Smooth muscle cell (in vitro differentiated cells): ENCODE measurements around the gene ESYT1. TPM values are rescaled to one million over a fixed set of nuclear protein-coding genes. Genes with fewer than 3 reads are reported as not detected.

Source experiments
- DNase-seq: peaks from one replicate; lab custom pipeline; 2025; ENCODE audit not compliant: unreplicated experiment; lab: John Stamatoyannopoulos, UW
- H2AFZ ChIP-seq: fragments of 200-600 bp; sonication (generic); 2 replicates; pipeline ENCODE4 v1.6.0; 2016; ENCODE audit warnings: antibody characterized with exemption, low read depth, mild to moderate bottlenecking
- H3F3A ChIP-seq: fragments of 200-600 bp; sonication (generic); 2 replicates; pipeline ENCODE4 v1.6.0; 2017; ENCODE audit warnings: antibody characterized with exemption, low read depth
- H3K27ac ChIP-seq: fragments of 200-600 bp; sonication (generic); 2 replicates; pipeline ENCODE4 v1.5.1; 2016; ENCODE audit warnings: low read depth, mild to moderate bottlenecking
- H3K27me3 ChIP-seq: fragments of 200-600 bp; sonication (generic); 2 replicates; pipeline ENCODE4 v1.6.1; 2016; ENCODE audit warnings: low read depth, mild to moderate bottlenecking
- H3K36me3 ChIP-seq: fragments of 200-600 bp; sonication (generic); 2 replicates; pipeline ENCODE4 v1.5.1; 2016; ENCODE audit warnings: low read depth
- H3K4me1 ChIP-seq: fragments of 200-600 bp; sonication (generic); 2 replicates; pipeline ENCODE4 v1.5.1; 2016; ENCODE audit warnings: low read depth
- H3K4me2 ChIP-seq: fragments of 200-600 bp; sonication (generic); 2 replicates; pipeline ENCODE4 v1.6.0; 2016; ENCODE audit warnings: mild to moderate bottlenecking
- H3K4me3 ChIP-seq: fragments of 200-600 bp; sonication (generic); 2 replicates; pipeline ENCODE4 v1.5.1; 2016; ENCODE audit warnings: mild to moderate bottlenecking
- H3K79me2 ChIP-seq: fragments of 200-600 bp; sonication (generic); 2 replicates; pipeline ENCODE4 v1.6.0; 2016; ENCODE audit warnings: low read depth, mild to moderate bottlenecking
- H3K9ac ChIP-seq: fragments of 200-600 bp; sonication (generic); 2 replicates; pipeline ENCODE4 v1.6.0; 2016; ENCODE audit warnings: low read depth
- H3K9me3 ChIP-seq: fragments of 200-600 bp; sonication (generic); replicated peaks from 2 replicates; pipeline ENCODE4 v1.5.1; 2016; ENCODE audit warnings: low read depth
- H4K20me1 ChIP-seq: fragments of 200-600 bp; sonication (generic); 2 replicates; pipeline ENCODE4 v1.6.0; 2016; ENCODE audit warnings: low read depth
- CTCF ChIP-seq: fragments of 200-600 bp; sonication (generic); IDR thresholded peaks from 2 replicates; pipeline ENCODE4 v1.5.1; 2017; ENCODE audit warnings: borderline replicate concordance, mild to moderate bottlenecking, antibody characterized with exemption; ENCODE audit not compliant: insufficient read depth, poor library complexity, severe bottlenecking
- WGBS: methylation state at CpG from one replicate; pipeline ENCODE4 v1.1.7; 2016; ENCODE audit warnings: low lambda C conversion rate; 5-methylcytosine and 5-hydroxymethylcytosine counted together
- polyA plus RNA-seq: library from polyadenylated mRNA; unstranded; fragments of >200 nt; fragmentation: Nextera tagmentation; extraction: Ambion mirVana; gene quantifications from 2 replicates; pipeline ENCODE4 v1.2.1, GENCODE V29; 2016
- total RNA-seq: library from RNA; depleted of rRNA; stranded (reverse); fragments of >200 nt; gene quantifications from 2 replicates; pipeline ENCODE4 v1.2.3, GENCODE V29; 2014

ESYT1 gene
- total and polyA plus RNA-seq, 2 experiments from 2014 or later, result 69.5 to 76.0 TPM

GRCh38 chr12:56192582-56192981 lies 64.5 kb downstream of the ESYT1 start:
- Histone ChIP-seq H3K4me2 (no peak overlapping the region), H3K27ac (no peak overlapping the region), H3F3A (peaks cover 8% of the 10 kb centered on the region), H3K36me3 (no peaks in the 10 kb centered on the region), H3K9me3 (no peaks in the 10 kb centered on the region), H4K20me1 (peaks cover 8% of the 10 kb centered on the region), H3K4me3 (no peak overlapping the region), H3K4me1 (peaks cover 7% of the 10 kb centered on the region), H3K9ac (no peak overlapping the region), H3K79me2 (peaks cover 13% of the 10 kb centered on the region), H3K27me3 (no peaks in the 10 kb centered on the region), H2AFZ (no peak overlapping the region)
- TF ChIP-seq CTCF, result no peak
- DNase-seq, result no peak

- peak; percentile 88 for TF ChIP-seq CTCF
Measured at GRCh38 chr12:56193025-56193578, 65.0 kb downstream of the ESYT1 start.

More at GRCh38 chr12:56193025-56193578, 65.0 kb downstream of the ESYT1 start:
- 31% methylated on average over 1 of the region's 1 CpG for WGBS
- H3K79me2 ChIP-seq, result peaks cover 8% of the 10 kb centered on the region
- no peak overlapping the region for H3K4me3 ChIP-seq
- H2AFZ ChIP-seq, result peak overlapping the region; percentile 34
- H3K27ac ChIP-seq, result no peak overlapping the region
- H3K4me2 ChIP-seq, result no peak overlapping the region
- no peak for DNase-seq
- H4K20me1 ChIP-seq, result peaks cover 3% of the 10 kb centered on the region
- H3K36me3 ChIP-seq, result no peaks in the 10 kb centered on the region
- peaks cover 3% of the 10 kb centered on the region for H3K4me1 ChIP-seq
- H3K9me3 ChIP-seq, result no peaks in the 10 kb centered on the region
- no peak overlapping the region for H3K9ac ChIP-seq
- no peaks in the 10 kb centered on the region for H3K27me3 ChIP-seq
- peaks cover 11% of the 10 kb centered on the region for H3F3A ChIP-seq

Other genes starting within 250 kb of the ESYT1 start
- gene PYM1, start 200.4 kb upstream of the ESYT1 start, total RNA-seq, result 28.6 and 36.0 TPM in 2 replicates
- gene PYM1, start 200.4 kb upstream of the ESYT1 start, polyA plus RNA-seq, result 48.2 and 51.2 TPM in 2 replicates
- 86.0 and 87.1 TPM in 2 replicates for gene DGKA, start 197.1 kb upstream of the ESYT1 start, total RNA-seq
- gene DGKA, start 197.1 kb upstream of the ESYT1 start, polyA plus RNA-seq, result 66.3 and 125 TPM in 2 replicates
- gene PMEL, start 162.2 kb upstream of the ESYT1 start, total RNA-seq, result 1.8 and 4.7 TPM in 2 replicates
- gene PMEL, start 162.2 kb upstream of the ESYT1 start, polyA plus RNA-seq, result 1.4 and 1.9 TPM in 2 replicates
- 36.5 and 37.5 TPM in 2 replicates for gene CDK2, start 161.4 kb upstream of the ESYT1 start, total RNA-seq
- 25.8 and 33.3 TPM in 2 replicates for gene CDK2, start 161.4 kb upstream of the ESYT1 start, polyA plus RNA-seq
- 77.2 and 90.4 TPM in 2 replicates for gene RAB5B, start 154.2 kb upstream of the ESYT1 start, total RNA-seq
- gene RAB5B, start 154.2 kb upstream of the ESYT1 start, polyA plus RNA-seq, result 81.9 and 93.4 TPM in 2 replicates
- 9.8 and 19.1 TPM in 2 replicates for gene SUOX, start 131.0 kb upstream of the ESYT1 start, total RNA-seq
- gene SUOX, start 131.0 kb upstream of the ESYT1 start, polyA plus RNA-seq, result 12.8 and 13.8 TPM in 2 replicates
- 3.9 and 4.2 TPM in 2 replicates for gene IKZF4, start 107.2 kb upstream of the ESYT1 start, total RNA-seq
- gene IKZF4, start 107.2 kb upstream of the ESYT1 start, polyA plus RNA-seq, result 5.4 and 6.8 TPM in 2 replicates
- 731 and 845 TPM in 2 replicates for gene RPS26, start 86.3 kb upstream of the ESYT1 start, total RNA-seq
- gene RPS26, start 86.3 kb upstream of the ESYT1 start, polyA plus RNA-seq, result 282 and 323 TPM in 2 replicates
- gene ERBB3, start 48.1 kb upstream of the ESYT1 start, total RNA-seq, result 7.2 and 9.2 TPM in 2 replicates
- 1.2 and 9.8 TPM in 2 replicates for gene ERBB3, start 48.1 kb upstream of the ESYT1 start, polyA plus RNA-seq
- gene PA2G4, start 23.7 kb upstream of the ESYT1 start, total RNA-seq, result 88.6 and 118 TPM in 2 replicates
- gene PA2G4, start 23.7 kb upstream of the ESYT1 start, polyA plus RNA-seq, result 99.8 and 113 TPM in 2 replicates
- 2,929 and 3,246 TPM in 2 replicates for gene RPL41, start 11.6 kb upstream of the ESYT1 start, total RNA-seq
- 2,414 and 2,571 TPM in 2 replicates for gene RPL41, start 11.6 kb upstream of the ESYT1 start, polyA plus RNA-seq
- 1.9 and 6.7 TPM in 2 replicates for gene ZC3H10, start 10.0 kb upstream of the ESYT1 start, total RNA-seq
- 2.8 TPM in 2 replicates for gene ZC3H10, start 10.0 kb upstream of the ESYT1 start, polyA plus RNA-seq
- 44.5 and 59.0 TPM in 2 replicates for gene MYL6B, start 24.3 kb downstream of the ESYT1 start, total RNA-seq
- gene MYL6B, start 24.3 kb downstream of the ESYT1 start, polyA plus RNA-seq, result 107 and 121 TPM in 2 replicates
- gene MYL6, start 30.1 kb downstream of the ESYT1 start, total RNA-seq, result 2,329 and 2,776 TPM in 2 replicates
- 4,165 and 4,181 TPM in 2 replicates for gene MYL6, start 30.1 kb downstream of the ESYT1 start, polyA plus RNA-seq
- 28.2 and 43.8 TPM in 2 replicates for gene SMARCC2, start 61.2 kb downstream of the ESYT1 start, total RNA-seq
- gene SMARCC2, start 61.2 kb downstream of the ESYT1 start, polyA plus RNA-seq, result 32.2 and 39.2 TPM in 2 replicates
- gene RNF41, start 93.7 kb downstream of the ESYT1 start, total RNA-seq, result 46.1 and 65.2 TPM in 2 replicates
- gene RNF41, start 93.7 kb downstream of the ESYT1 start, polyA plus RNA-seq, result 19.4 and 22.2 TPM in 2 replicates
- 20.9 and 33.8 TPM in 2 replicates for gene NABP2, start 96.1 kb downstream of the ESYT1 start, total RNA-seq
- 14.2 and 16.4 TPM in 2 replicates for gene NABP2, start 96.1 kb downstream of the ESYT1 start, polyA plus RNA-seq
- gene SLC39A5, start 101.8 kb downstream of the ESYT1 start, total RNA-seq, result 0.36 and 0.99 TPM in 2 replicates
- gene SLC39A5, start 101.8 kb downstream of the ESYT1 start, polyA plus RNA-seq, result not detected in 2 replicates
- gene ANKRD52, start 130.1 kb downstream of the ESYT1 start, total RNA-seq, result 31.4 and 32.5 TPM in 2 replicates
- 49.9 and 54.0 TPM in 2 replicates for gene ANKRD52, start 130.1 kb downstream of the ESYT1 start, polyA plus RNA-seq
- gene COQ10A, start 138.7 kb downstream of the ESYT1 start, total RNA-seq, result 8.7 and 11.0 TPM in 2 replicates
- 9.8 and 16.8 TPM in 2 replicates for gene COQ10A, start 138.7 kb downstream of the ESYT1 start, polyA plus RNA-seq
- 96.5 and 138 TPM in 2 replicates for gene CS, start 172.1 kb downstream of the ESYT1 start, total RNA-seq
- gene CS, start 172.1 kb downstream of the ESYT1 start, polyA plus RNA-seq, result 83.3 and 107 TPM in 2 replicates
- gene CNPY2, start 187.7 kb downstream of the ESYT1 start, total RNA-seq, result 147 and 171 TPM in 2 replicates
- gene CNPY2, start 187.7 kb downstream of the ESYT1 start, polyA plus RNA-seq, result 334 and 342 TPM in 2 replicates
- 20.3 and 55.6 TPM in 2 replicates for gene PAN2, start 205.7 kb downstream of the ESYT1 start, total RNA-seq
- gene PAN2, start 205.7 kb downstream of the ESYT1 start, polyA plus RNA-seq, result 12.9 and 14.7 TPM in 2 replicates
- gene IL23A, start 210.6 kb downstream of the ESYT1 start, total RNA-seq, result 0.54 and 1.9 TPM in 2 replicates
- gene IL23A, start 210.6 kb downstream of the ESYT1 start, polyA plus RNA-seq, result 0.35 and 0.85 TPM in 2 replicates
- 141 and 148 TPM in 2 replicates for gene STAT2, start 231.8 kb downstream of the ESYT1 start, total RNA-seq
- gene STAT2, start 231.8 kb downstream of the ESYT1 start, polyA plus RNA-seq, result 94.6 and 108 TPM in 2 replicates
- gene APOF, start 234.6 kb downstream of the ESYT1 start, total RNA-seq, result not detected in 2 replicates
- not detected in 2 replicates for gene APOF, start 234.6 kb downstream of the ESYT1 start, polyA plus RNA-seq